Measurements from ENCODE around the gene GLO1.

GLO1 gene

GRCh38 chr6:38638941-38639497 lies 63.9 kb downstream of the GLO1 start:
- Histone ChIP-seq H3K27ac (replicated peaks; ENCODE audit: low read length) (peak overlapping the region; percentile 95), H2BK120ac (ENCODE audit: low read depth, low read length) (no peak overlapping the region), H3K14ac (ENCODE audit: low read length) (no peak overlapping the region), H4K91ac (ENCODE audit: low read depth, low read length, poor library complexity) (no peak overlapping the region), H3K4me2 (ENCODE audit: insufficient read depth, low read length, poor library complexity, severe bottlenecking) (peak overlapping the region; percentile 89), H3K18ac (ENCODE audit: low read length) (peak overlapping the region; percentile 100), H3K23ac (ENCODE audit: low read depth, low read length, poor library complexity) (no peak overlapping the region), H3K4ac (ENCODE audit: low read length) (no peak overlapping the region), H3K9ac (ENCODE audit: low read depth, low read length, poor library complexity) (peak overlapping the region; percentile 85), H2AK5ac (ENCODE audit: low read depth, low read length) (no peak overlapping the region), H3K36me3 (replicated peaks in 1 of 2; ENCODE audit: control insufficient read depth in 2 of 2, insufficient read depth in 2 of 2, low read length in 2 of 2) (no peaks in the 10 kb centered on the region), H4K8ac (ENCODE audit: low read depth, low read length) (no peak overlapping the region), H2BK5ac (ENCODE audit: low read length) (peak overlapping the region; percentile 91), H3K9me3 (replicated peaks in 1 of 2; ENCODE audit: control insufficient read depth in 2 of 2, insufficient read depth in 1 of 2, low read depth in 1 of 2, low read length in 2 of 2) (no peaks in the 10 kb centered on the region), H2BK12ac (ENCODE audit: low read length) (no peak overlapping the region), H3K79me1 (ENCODE audit: low read depth, low read length) (no peaks in the 10 kb centered on the region), H2AFZ (ENCODE audit: low read length) (peak overlapping the region; percentile 99), H3K4me3 (ENCODE audit: low read length in 2 of 2) (peak overlapping the region; percentile 61 to 97), H3K27me3 (ENCODE audit: control insufficient read depth in 3 of 3, insufficient read depth in 3 of 3, low read depth in 1 of 3, low read length in 3 of 3) (no peaks in the 10 kb centered on the region), H2BK15ac (ENCODE audit: low read length) (no peak overlapping the region), H3K4me1 (ENCODE audit: control insufficient read depth in 2 of 2, insufficient read depth in 1 of 2, low read depth in 1 of 2, low read length in 2 of 2) (peaks cover 2 to 3% of the 10 kb centered on the region in 2 donors)
- WGBS, 2 donors (ENCODE audit: extremely low coverage in 2 of 2, insufficient read length in 2 of 2, insufficient replicate concordance in 1 of 2): no CpG with 5 or more reads among the region's 15 CpGs
- DNase-seq (ENCODE audit: low spot score): no peak

GRCh38 chr6:38637756-38638155 lies 65.2 kb downstream of the GLO1 start:
- H3K4me3 ChIP-seq (ENCODE audit: low read length in 2 of 2): no peak overlapping the region
- peaks cover 2 to 3% of the 10 kb centered on the region in 2 donors for H3K4me1 ChIP-seq (ENCODE audit: control insufficient read depth in 2 of 2, insufficient read depth in 1 of 2, low read depth in 1 of 2, low read length in 2 of 2)
- no peak overlapping the region for H3K14ac ChIP-seq (ENCODE audit: low read length)
- no peak overlapping the region for H2BK120ac ChIP-seq (ENCODE audit: low read depth, low read length)
- no peak overlapping the region for H3K4ac ChIP-seq (ENCODE audit: low read length)
- no peak overlapping the region for H4K8ac ChIP-seq (ENCODE audit: low read depth, low read length)
- H2AK5ac ChIP-seq (ENCODE audit: low read depth, low read length): no peak overlapping the region
- H2BK15ac ChIP-seq (ENCODE audit: low read length): no peak overlapping the region
- no peak overlapping the region for H3K23ac ChIP-seq (ENCODE audit: low read depth, low read length, poor library complexity)
- DNase-seq (ENCODE audit: low spot score): no peak
- no peak overlapping the region for H2AFZ ChIP-seq (ENCODE audit: low read length)
- no peaks in the 10 kb centered on the region for H3K27me3 ChIP-seq (ENCODE audit: control insufficient read depth in 3 of 3, insufficient read depth in 3 of 3, low read depth in 1 of 3, low read length in 3 of 3)
- H3K36me3 ChIP-seq (replicated peaks in 1 of 2; ENCODE audit: control insufficient read depth in 2 of 2, insufficient read depth in 2 of 2, low read length in 2 of 2): no peaks in the 10 kb centered on the region
- no CpG with 5 or more reads among the region's 5 CpGs for WGBS, 2 donors (ENCODE audit: extremely low coverage in 2 of 2, insufficient read length in 2 of 2, insufficient replicate concordance in 1 of 2)
- H3K79me1 ChIP-seq (ENCODE audit: low read depth, low read length): no peaks in the 10 kb centered on the region
- no peak overlapping the region for H3K4me2 ChIP-seq (ENCODE audit: insufficient read depth, low read length, poor library complexity, severe bottlenecking)
- H3K9me3 ChIP-seq (replicated peaks in 1 of 2; ENCODE audit: control insufficient read depth in 2 of 2, insufficient read depth in 1 of 2, low read depth in 1 of 2, low read length in 2 of 2): no peaks in the 10 kb centered on the region
- H2BK5ac ChIP-seq (ENCODE audit: low read length): no peak overlapping the region
- H2BK12ac ChIP-seq (ENCODE audit: low read length): no peak overlapping the region
- H4K91ac ChIP-seq (ENCODE audit: low read depth, low read length, poor library complexity): no peak overlapping the region
- no peak overlapping the region for H3K27ac ChIP-seq (replicated peaks; ENCODE audit: low read length)
- H3K18ac ChIP-seq (ENCODE audit: low read length): no peak overlapping the region
- no peak overlapping the region for H3K9ac ChIP-seq (ENCODE audit: low read depth, low read length, poor library complexity)

- Histone ChIP-seq H3K9ac (ENCODE audit: low read depth, low read length, poor library complexity) (no peak overlapping the region), H3K23ac (ENCODE audit: low read depth, low read length, poor library complexity) (no peak overlapping the region), H3K4ac (ENCODE audit: low read length) (no peak overlapping the region), H3K18ac (ENCODE audit: low read length) (no peak overlapping the region), H3K14ac (ENCODE audit: low read length) (no peak overlapping the region), H2BK12ac (ENCODE audit: low read length) (no peak overlapping the region), H4K8ac (ENCODE audit: low read depth, low read length) (no peak overlapping the region), H3K36me3 (replicated peaks in 1 of 2; ENCODE audit: control insufficient read depth in 2 of 2, insufficient read depth in 2 of 2, low read length in 2 of 2) (no peaks in the 10 kb centered on the region), H2BK5ac (ENCODE audit: low read length) (no peak overlapping the region), H2BK15ac (ENCODE audit: low read length) (no peak overlapping the region), H3K27me3 (ENCODE audit: control insufficient read depth in 3 of 3, insufficient read depth in 3 of 3, low read depth in 1 of 3, low read length in 3 of 3) (no peaks in the 10 kb centered on the region), H4K91ac (ENCODE audit: low read depth, low read length, poor library complexity) (no peak overlapping the region), H2AK5ac (ENCODE audit: low read depth, low read length) (no peak overlapping the region), H3K79me1 (ENCODE audit: low read depth, low read length) (no peaks in the 10 kb centered on the region), H3K4me3 (ENCODE audit: low read length in 2 of 2) (no peak overlapping the region), H2AFZ (ENCODE audit: low read length) (no peak overlapping the region), H3K9me3 (replicated peaks in 1 of 2; ENCODE audit: control insufficient read depth in 2 of 2, insufficient read depth in 1 of 2, low read depth in 1 of 2, low read length in 2 of 2) (no peaks in the 10 kb centered on the region), H3K4me2 (ENCODE audit: insufficient read depth, low read length, poor library complexity, severe bottlenecking) (no peak overlapping the region), H2BK120ac (ENCODE audit: low read depth, low read length) (no peak overlapping the region), H3K4me1 (ENCODE audit: control insufficient read depth in 2 of 2, insufficient read depth in 1 of 2, low read depth in 1 of 2, low read length in 2 of 2) (peaks cover 2 to 3% of the 10 kb centered on the region in 2 donors), H3K27ac (replicated peaks; ENCODE audit: low read length) (no peak overlapping the region)
- no peak for DNase-seq (ENCODE audit: low spot score)
- no CpG with 5 or more reads among the region's 1 CpG for WGBS, 2 donors (ENCODE audit: extremely low coverage in 2 of 2, insufficient read length in 2 of 2, insufficient replicate concordance in 1 of 2)
Observed at GRCh38 chr6:38636027-38636426, 66.9 kb downstream of the GLO1 start.

- Histone ChIP-seq H4K8ac (ENCODE audit: low read depth, low read length) (no peak overlapping the region), H3K4me1 (ENCODE audit: control insufficient read depth in 2 of 2, insufficient read depth in 1 of 2, low read depth in 1 of 2, low read length in 2 of 2) (peaks cover 2 to 3% of the 10 kb centered on the region in 2 donors), H3K27ac (replicated peaks; ENCODE audit: low read length) (no peak overlapping the region), H3K9me3 (replicated peaks in 1 of 2; ENCODE audit: control insufficient read depth in 2 of 2, insufficient read depth in 1 of 2, low read depth in 1 of 2, low read length in 2 of 2) (no peaks in the 10 kb centered on the region), H3K4me2 (ENCODE audit: insufficient read depth, low read length, poor library complexity, severe bottlenecking) (no peak overlapping the region), H3K23ac (ENCODE audit: low read depth, low read length, poor library complexity) (no peak overlapping the region), H2AFZ (ENCODE audit: low read length) (no peak overlapping the region), H2BK120ac (ENCODE audit: low read depth, low read length) (no peak overlapping the region), H2BK15ac (ENCODE audit: low read length) (no peak overlapping the region), H3K18ac (ENCODE audit: low read length) (no peak overlapping the region), H3K14ac (ENCODE audit: low read length) (no peak overlapping the region), H3K36me3 (replicated peaks in 1 of 2; ENCODE audit: control insufficient read depth in 2 of 2, insufficient read depth in 2 of 2, low read length in 2 of 2) (no peaks in the 10 kb centered on the region), H3K9ac (ENCODE audit: low read depth, low read length, poor library complexity) (no peak overlapping the region), H2BK12ac (ENCODE audit: low read length) (no peak overlapping the region), H3K27me3 (ENCODE audit: control insufficient read depth in 3 of 3, insufficient read depth in 3 of 3, low read depth in 1 of 3, low read length in 3 of 3) (no peaks in the 10 kb centered on the region), H2AK5ac (ENCODE audit: low read depth, low read length) (no peak overlapping the region), H3K79me1 (ENCODE audit: low read depth, low read length) (no peaks in the 10 kb centered on the region), H2BK5ac (ENCODE audit: low read length) (no peak overlapping the region), H3K4me3 (ENCODE audit: low read length in 2 of 2) (no peak overlapping the region), H3K4ac (ENCODE audit: low read length) (no peak overlapping the region), H4K91ac (ENCODE audit: low read depth, low read length, poor library complexity) (no peak overlapping the region)
- DNase-seq (ENCODE audit: low spot score): no peak
- WGBS, 2 donors (ENCODE audit: extremely low coverage in 2 of 2, insufficient read length in 2 of 2, insufficient replicate concordance in 1 of 2): no CpG with 5 or more reads among the region's 1 CpG
Observed at GRCh38 chr6:38634518-38634917, 68.4 kb downstream of the GLO1 start.

Measured in neuronal stem cell (in vitro differentiated cells).